Measurements from ENCODE around the gene ACE. TPM values are rescaled to one million over a fixed set of nuclear protein-coding genes. Genes with fewer than 3 reads are reported as not detected.

Gene ACE
- total and polyA plus RNA-seq, 12 donors, result 2.0 to 25.8 (median 12.0) TPM

GRCh38 chr17:63483038-63483437, 6.2 kb downstream of the ACE start:
- Histone ChIP-seq H3K27ac (no peak overlapping the region), H3K36me3 (peaks cover 0 to 79% (median 6%) of the 10 kb centered on the region in 9 donors), H3K4me1 (peaks cover 5 to 28% (median 19%) of the 10 kb centered on the region in 9 donors), H3K4me3 (no peak overlapping the region), H3K27me3 (peaks cover 0 to 8% (median 5%) of the 10 kb centered on the region in 7 donors), H3K9me3 (no peaks in the 10 kb centered on the region)
- intact Hi-C loops (cut with DNase I), result loop anchor here in 2 of 10 donors (5.0 to 10.0 kb wide), 2 partner anchors 124 to 1918 kb away; no protein-coding TSS in a partner anchor
- 74 to 78% methylated on average over 10 of the region's 10 CpGs for WGBS, 2 donors
- ATAC-seq (no peak), DNase-seq (no peak)
- no peak for TF ChIP-seq CTCF (IDR thresholded peaks at IDR 0.05)

GRCh38 chr17:63483655-63484575, 7.1 kb downstream of the ACE start:
- no peak overlapping the region for H3K27ac ChIP-seq
- no peaks in the 10 kb centered on the region for H3K9me3 ChIP-seq
- peaks cover 0 to 87% (median 6%) of the 10 kb centered on the region in 9 donors for H3K36me3 ChIP-seq
- intact Hi-C loops (cut with DNase I), result loop anchor here in 2 of 10 donors (5.0 to 10.0 kb wide), 2 partner anchors 123 to 1919 kb away; no protein-coding TSS in a partner anchor
- no peak for DNase-seq
- peaks cover 0 to 19% (median 10%) of the 10 kb centered on the region in 9 donors for H3K4me1 ChIP-seq
- 93 to 96% methylated on average over 16 of the region's 16 CpGs for WGBS, 2 donors
- no peak for TF ChIP-seq CTCF (IDR thresholded peaks at IDR 0.05)
- no peak overlapping the region for H3K4me3 ChIP-seq
- ATAC-seq, result no peak
- H3K27me3 ChIP-seq, result peaks cover 0 to 5% (median 0%) of the 10 kb centered on the region in 7 donors

- DNase-seq (no peak), ATAC-seq (no peak)
- H3K4me1 ChIP-seq, result no peaks in the 10 kb centered on the region
- no peaks in the 10 kb centered on the region for H3K9me3 ChIP-seq
- intact Hi-C loops (cut with DNase I), result loop anchor here in 1 of 10 donors (10.0 kb wide), 1 partner anchor 1922 kb away; no protein-coding TSS in a partner anchor
- 80 to 81% methylated on average over 12 of the region's 12 CpGs for WGBS, 2 donors
- H3K36me3 ChIP-seq, result peaks cover 0 to 92% (median 0%) of the 10 kb centered on the region in 9 donors
- no peak overlapping the region for H3K4me3 ChIP-seq
- H3K27me3 ChIP-seq, result peaks cover 0 to 5% (median 0%) of the 10 kb centered on the region in 7 donors
- TF ChIP-seq CTCF (IDR thresholded peaks at IDR 0.05), result no peak
- no peak overlapping the region for H3K27ac ChIP-seq
These were observed 9.6 kb downstream of the ACE start for GRCh38 chr17:63486317-63487013.

GRCh38 chr17:63487014-63487339, 10.1 kb downstream of the ACE start:
- DNase-seq (no peak), ATAC-seq (no peak)
- no peaks in the 10 kb centered on the region for H3K9me3 ChIP-seq
- H3K27me3 ChIP-seq, result peaks cover 0 to 8% (median 0%) of the 10 kb centered on the region in 7 donors
- peaks cover 0 to 92% (median 0%) of the 10 kb centered on the region in 9 donors for H3K36me3 ChIP-seq
- TF ChIP-seq CTCF (IDR thresholded peaks at IDR 0.05), result no peak
- no peak overlapping the region for H3K4me3 ChIP-seq
- intact Hi-C loops (cut with DNase I), result loop anchor here in 1 of 10 donors (10.0 kb wide), 1 partner anchor 1922 kb away; no protein-coding TSS in a partner anchor
- H3K27ac ChIP-seq, result no peak overlapping the region
- WGBS, 2 donors, result 88 to 89% methylated on average over 11 of the region's 11 CpGs
- no peaks in the 10 kb centered on the region for H3K4me1 ChIP-seq
